Lower leg skin (tissue), 3 donors: ENCODE results near the gene DUSP19.

Source experiments
- POLR2A ChIP-seq, 2 donors: fragments of 450-650 bp; IDR thresholded peaks; one replicate each; pipeline ENCODE4 v1.6.1; 2016 to 2017; ENCODE audit warnings: antibody characterized with exemption in 2 of 2, mild to moderate bottlenecking in 1 of 2, moderate library complexity in 1 of 2
- TF ChIP-seq, protein P1 (sequence below), 3 donors: fragments of 450-650 bp; IDR thresholded peaks; one replicate each; pipeline ENCODE4 v1.5.1; 2016; ENCODE audit warnings: antibody characterized with exemption in 3 of 3, mild to moderate bottlenecking in 3 of 3, moderate library complexity in 2 of 3

- TF ChIP-seq, protein P1, sequence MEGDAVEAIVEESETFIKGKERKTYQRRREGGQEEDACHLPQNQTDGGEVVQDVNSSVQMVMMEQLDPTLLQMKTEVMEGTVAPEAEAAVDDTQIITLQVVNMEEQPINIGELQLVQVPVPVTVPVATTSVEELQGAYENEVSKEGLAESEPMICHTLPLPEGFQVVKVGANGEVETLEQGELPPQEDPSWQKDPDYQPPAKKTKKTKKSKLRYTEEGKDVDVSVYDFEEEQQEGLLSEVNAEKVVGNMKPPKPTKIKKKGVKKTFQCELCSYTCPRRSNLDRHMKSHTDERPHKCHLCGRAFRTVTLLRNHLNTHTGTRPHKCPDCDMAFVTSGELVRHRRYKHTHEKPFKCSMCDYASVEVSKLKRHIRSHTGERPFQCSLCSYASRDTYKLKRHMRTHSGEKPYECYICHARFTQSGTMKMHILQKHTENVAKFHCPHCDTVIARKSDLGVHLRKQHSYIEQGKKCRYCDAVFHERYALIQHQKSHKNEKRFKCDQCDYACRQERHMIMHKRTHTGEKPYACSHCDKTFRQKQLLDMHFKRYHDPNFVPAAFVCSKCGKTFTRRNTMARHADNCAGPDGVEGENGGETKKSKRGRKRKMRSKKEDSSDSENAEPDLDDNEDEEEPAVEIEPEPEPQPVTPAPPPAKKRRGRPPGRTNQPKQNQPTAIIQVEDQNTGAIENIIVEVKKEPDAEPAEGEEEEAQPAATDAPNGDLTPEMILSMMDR (IDR thresholded peaks at IDR 0.05) = no peak
- no peak for TF ChIP-seq POLR2A (IDR thresholded peaks at IDR 0.05)
Measured at GRCh38 chr2:183035954-183036669, 42.4 kb upstream of the DUSP19 start.
